WI38 (cell line): ENCODE measurements around the gene THAP5.

ENCODE experiments used
- H3K4me3 ChIP-seq: 2 replicates; pipeline ENCODE4 v1.5.1; 2011; ENCODE audit warnings: low read depth, mild to moderate bottlenecking, control low read depth, low read length
- TF ChIP-seq, protein P1 (sequence below): IDR thresholded peaks from 2 replicates; pipeline ENCODE4 v1.5.1; 2012; ENCODE audit warnings: low read depth, mild to moderate bottlenecking, control low read depth, low read length

The THAP5 gene

DNA sequence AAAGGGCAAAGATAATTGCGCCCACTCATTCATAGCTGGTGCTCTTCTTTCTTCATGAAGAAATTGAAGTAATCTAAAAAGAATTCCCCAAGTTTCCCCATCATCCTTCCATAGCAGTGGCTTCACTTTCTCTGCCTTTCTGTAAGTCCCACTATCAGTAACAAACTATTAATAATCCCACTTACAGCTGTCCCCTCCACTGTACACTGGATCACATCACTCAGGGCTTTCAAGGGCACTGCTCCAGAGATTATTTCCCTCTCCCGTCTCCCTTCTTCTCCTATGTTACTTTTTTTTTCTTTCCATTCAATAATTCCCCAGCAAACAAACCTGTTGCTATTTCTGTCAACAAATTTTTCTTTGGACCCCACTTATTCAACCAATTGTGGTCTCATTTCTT is 16.3 kb upstream of the THAP5 start:
- TF ChIP-seq, protein P1, sequence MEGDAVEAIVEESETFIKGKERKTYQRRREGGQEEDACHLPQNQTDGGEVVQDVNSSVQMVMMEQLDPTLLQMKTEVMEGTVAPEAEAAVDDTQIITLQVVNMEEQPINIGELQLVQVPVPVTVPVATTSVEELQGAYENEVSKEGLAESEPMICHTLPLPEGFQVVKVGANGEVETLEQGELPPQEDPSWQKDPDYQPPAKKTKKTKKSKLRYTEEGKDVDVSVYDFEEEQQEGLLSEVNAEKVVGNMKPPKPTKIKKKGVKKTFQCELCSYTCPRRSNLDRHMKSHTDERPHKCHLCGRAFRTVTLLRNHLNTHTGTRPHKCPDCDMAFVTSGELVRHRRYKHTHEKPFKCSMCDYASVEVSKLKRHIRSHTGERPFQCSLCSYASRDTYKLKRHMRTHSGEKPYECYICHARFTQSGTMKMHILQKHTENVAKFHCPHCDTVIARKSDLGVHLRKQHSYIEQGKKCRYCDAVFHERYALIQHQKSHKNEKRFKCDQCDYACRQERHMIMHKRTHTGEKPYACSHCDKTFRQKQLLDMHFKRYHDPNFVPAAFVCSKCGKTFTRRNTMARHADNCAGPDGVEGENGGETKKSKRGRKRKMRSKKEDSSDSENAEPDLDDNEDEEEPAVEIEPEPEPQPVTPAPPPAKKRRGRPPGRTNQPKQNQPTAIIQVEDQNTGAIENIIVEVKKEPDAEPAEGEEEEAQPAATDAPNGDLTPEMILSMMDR = no peak
- H3K4me3 ChIP-seq = no peak overlapping the region

DNA sequence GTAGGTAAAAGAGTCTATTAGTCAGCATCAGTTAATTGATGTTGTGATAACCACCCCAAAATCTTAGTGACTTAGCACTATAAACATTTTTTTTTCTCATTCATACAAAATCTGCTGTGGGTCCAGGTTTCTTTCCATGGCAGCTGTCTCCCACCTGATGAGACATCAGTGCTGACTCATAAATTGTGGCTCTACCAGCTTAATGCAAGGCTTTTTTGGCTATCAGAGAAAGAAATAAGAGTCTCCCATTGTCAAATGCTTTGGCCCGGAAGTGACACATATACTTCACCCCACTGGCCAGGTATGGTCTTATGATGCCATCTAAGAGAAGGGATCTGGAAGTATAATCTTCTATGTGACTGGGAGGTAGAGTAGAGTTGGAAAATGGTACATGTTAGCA is 14.7 kb upstream of the THAP5 start:
- H3K4me3 ChIP-seq = no peak overlapping the region
- TF ChIP-seq, protein P1 = no peak

DNA sequence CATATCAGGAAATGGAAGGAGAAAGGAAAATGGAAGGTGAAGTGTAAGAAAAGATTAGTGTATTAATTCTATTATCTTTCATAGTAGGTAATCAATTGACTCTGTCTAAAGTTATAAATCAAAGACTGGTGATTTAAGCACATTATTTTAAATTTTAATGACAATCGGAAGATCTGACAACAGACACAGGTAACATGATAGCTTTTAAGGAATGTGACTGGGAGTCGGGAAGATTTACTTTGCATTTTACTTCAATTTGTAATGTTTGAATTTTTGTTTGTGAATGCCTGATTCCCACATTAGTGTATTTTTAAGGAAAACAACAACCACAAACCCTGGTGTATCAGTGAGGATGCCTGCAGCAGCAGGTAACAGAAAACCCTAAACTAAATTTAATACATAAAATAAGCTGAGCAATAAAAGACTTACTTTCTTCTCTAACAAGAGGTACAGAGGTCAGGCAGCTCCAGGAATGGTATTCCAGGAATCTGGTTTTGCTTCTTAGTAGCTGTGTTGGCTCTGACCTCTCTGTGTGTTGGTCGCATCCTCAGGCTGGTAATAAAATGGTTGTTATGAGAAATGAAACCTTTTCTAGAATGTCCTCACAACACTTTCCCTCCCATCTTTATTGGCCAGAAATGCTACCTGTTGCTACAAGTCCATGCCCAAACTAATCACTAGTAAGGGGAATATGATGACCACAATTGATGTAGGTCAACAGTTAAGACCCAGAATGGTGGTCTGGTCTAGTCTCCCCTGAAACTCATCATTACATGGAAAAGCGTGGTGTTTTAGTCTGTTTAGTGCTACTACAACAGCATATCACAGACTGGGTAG is 12.4 kb upstream of the THAP5 start:
- no peak overlapping the region for H3K4me3 ChIP-seq
- TF ChIP-seq, protein P1 = no peak

DNA sequence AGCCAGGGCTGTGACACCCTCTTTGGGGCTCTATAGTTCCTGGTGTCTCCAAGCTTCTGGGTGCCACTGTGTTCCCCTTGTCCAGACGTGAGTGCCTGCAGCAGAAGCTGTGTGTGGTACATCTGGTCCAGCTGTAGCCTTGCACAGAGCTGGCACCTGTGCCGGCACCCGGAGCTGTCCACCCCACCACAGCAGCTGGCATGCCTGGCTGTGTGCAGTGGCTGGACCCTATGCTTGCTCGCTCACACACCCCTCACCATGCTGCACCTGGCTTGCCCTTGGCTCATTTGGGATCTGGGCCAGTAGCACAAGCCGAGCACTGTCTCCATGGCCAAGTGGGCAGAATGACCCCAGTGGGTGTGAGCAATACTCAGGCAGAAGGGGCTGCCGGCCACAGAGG is 10.8 kb upstream of the THAP5 start:
- TF ChIP-seq, protein P1 = no peak
- no peak overlapping the region for H3K4me3 ChIP-seq

DNA sequence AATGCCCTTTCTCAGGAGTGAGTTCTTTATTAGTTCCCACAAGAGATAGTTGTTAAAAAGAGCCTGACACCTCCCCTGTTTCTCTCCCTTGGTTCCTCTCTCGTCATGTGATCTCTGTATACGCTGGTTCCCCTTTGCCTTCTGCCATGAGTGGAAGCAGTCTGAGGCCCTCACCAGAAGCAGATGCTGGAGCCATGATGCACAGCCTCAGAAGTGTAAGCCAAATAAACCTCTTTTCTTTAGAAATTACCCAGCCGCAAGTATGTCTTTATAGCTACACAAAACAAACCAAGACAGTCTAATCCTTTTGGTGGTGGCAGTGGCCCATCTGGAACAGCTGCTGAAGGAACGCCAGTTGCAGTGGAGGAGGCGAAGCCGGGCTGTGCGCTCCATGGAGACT is 9.4 kb upstream of the THAP5 start:
- TF ChIP-seq, protein P1 = no peak
- H3K4me3 ChIP-seq = no peak overlapping the region

DNA sequence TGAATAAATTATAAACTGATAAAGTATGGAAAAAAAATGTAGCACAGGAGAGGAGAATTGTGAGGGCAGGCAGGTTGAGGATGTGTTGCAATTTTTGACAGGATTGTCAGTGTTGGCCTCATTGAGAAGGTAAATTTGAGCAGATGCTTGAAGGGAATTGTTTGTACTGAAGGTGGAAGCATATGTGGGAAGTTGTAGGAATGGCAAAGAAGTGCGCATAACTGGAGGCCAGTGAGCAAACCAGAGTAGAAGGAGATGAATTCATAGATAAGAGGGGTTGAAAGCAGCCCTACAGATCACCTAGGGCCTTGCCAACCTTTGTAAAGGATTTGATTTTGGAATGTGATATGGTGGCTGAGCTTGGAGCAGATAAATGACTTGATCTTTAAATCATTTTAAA is 6.6 kb upstream of the THAP5 start:
- TF ChIP-seq, protein P1 = no peak
- no peak overlapping the region for H3K4me3 ChIP-seq

DNA sequence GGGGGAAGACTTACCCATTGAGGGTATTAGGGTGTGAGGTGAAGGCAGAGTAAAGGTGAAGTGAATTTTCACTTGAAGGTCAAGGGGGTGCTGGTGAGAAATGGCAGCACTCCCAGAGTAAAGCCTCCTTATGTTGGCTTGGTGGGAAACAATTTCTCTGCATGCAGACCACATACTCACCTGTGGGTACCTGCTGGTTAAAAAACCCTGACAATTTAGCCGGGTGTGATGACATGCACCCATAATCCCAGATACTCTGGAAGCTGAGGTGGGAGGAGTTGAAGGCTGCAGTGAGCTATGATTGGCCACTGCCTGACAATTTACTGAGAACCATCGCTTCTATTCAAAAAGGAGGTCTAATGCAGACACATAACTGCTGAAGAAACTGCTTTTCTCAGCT is 5.7 kb upstream of the THAP5 start:
- TF ChIP-seq, protein P1 = no peak
- no peak overlapping the region for H3K4me3 ChIP-seq
